ENCODE measurements around the gene ZFHX3.
A peak's percentile ranks its signal among the peaks of the same experiment; 100 is the strongest.

ZFHX3 gene

DNA sequence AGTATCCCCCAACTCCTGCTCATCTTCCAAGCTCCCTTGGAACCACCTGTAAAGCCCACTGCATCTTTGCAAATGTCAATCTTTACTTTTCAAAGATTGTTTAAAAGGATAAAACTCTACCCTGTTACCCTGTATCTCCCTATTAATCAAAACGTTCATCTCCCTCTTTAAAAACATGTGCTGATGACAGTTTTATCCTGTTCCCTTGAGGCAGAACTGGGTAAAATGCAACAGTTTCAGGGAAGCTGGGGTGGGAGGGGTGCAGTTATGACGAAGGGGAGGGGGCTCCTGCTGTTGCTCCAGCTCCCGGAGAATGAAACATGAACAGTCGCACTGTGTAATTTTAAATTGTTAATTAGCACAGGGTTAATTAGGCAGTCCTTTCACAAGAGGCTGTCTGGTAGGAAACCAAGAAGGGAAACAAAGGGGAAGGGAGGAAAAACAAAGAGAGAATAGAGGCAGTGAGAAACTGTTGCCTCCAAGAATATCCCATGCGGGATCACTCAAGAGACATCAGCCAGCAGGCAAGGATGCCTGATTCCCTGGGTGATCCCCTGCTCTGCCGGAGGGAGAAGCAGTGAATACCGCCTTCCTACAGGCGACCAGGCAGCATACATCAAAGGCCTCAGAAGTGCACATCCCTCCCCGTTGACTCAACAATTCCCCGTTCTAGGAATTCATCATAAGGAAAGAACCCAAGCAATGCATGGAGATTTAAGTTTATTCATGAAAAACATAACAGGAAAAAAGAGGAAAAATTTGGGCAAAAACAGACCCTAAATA is 84.2 kb downstream of the ZFHX3 start:
- H3K9ac ChIP-seq (ENCODE audit: low read depth in 1 of 2, low read length in 2 of 2), result no peak overlapping the region
- H3K36me3 ChIP-seq (ENCODE audit: control insufficient read depth in 1 of 2, insufficient read depth in 2 of 2, low read length in 2 of 2), result peaks cover 0 to 5% of the 10 kb centered on the region in 2 donors
- no peaks in the 10 kb centered on the region for H3K9me3 ChIP-seq (ENCODE audit: control insufficient read depth in 1 of 2, low read length in 2 of 2)
- H3K4me3 ChIP-seq (ENCODE audit: low read depth in 1 of 2, low read length in 2 of 2), result no peak overlapping the region
- H3K4me1 ChIP-seq (ENCODE audit: control insufficient read depth in 1 of 2, insufficient read depth in 2 of 2, low read length in 2 of 2), result peaks cover 11 to 17% of the 10 kb centered on the region in 2 donors
- no peak overlapping the region for H3K27ac ChIP-seq (ENCODE audit: low read depth, low read length)
- H3K27me3 ChIP-seq (ENCODE audit: control insufficient read depth in 1 of 2, insufficient read depth in 2 of 2, low read length in 2 of 2), result no peaks in the 10 kb centered on the region

DNA sequence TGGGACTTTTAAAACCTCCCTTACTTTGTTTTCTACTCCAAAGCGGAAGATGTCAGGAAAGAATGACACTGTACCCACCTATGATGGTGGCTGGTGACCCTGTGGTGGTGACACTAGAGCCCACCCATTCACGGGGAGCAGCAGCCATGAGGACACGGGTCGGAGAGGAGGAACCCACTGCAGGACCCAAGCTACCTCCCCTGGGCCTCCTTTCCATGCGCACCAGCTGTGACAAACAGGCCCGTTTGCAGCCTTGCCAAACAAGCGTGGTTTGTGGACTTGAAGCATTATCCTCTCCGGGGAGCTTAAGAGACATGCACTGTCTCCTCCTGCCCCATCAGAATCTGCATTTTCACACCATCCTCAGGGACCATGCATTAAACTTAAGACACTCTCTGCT is 85.6 kb downstream of the ZFHX3 start:
- Histone ChIP-seq H3K9ac (ENCODE audit: low read depth in 1 of 2, low read length in 2 of 2) (no peak overlapping the region), H3K4me3 (ENCODE audit: low read depth in 1 of 2, low read length in 2 of 2) (no peak overlapping the region), H3K27me3 (ENCODE audit: control insufficient read depth in 1 of 2, insufficient read depth in 2 of 2, low read length in 2 of 2) (no peaks in the 10 kb centered on the region), H3K36me3 (ENCODE audit: control insufficient read depth in 1 of 2, insufficient read depth in 2 of 2, low read length in 2 of 2) (peaks cover under 1 to 10% of the 10 kb centered on the region in 2 donors), H3K9me3 (ENCODE audit: control insufficient read depth in 1 of 2, low read length in 2 of 2) (no peaks in the 10 kb centered on the region), H3K4me1 (ENCODE audit: control insufficient read depth in 1 of 2, insufficient read depth in 2 of 2, low read length in 2 of 2) (peaks cover 11 to 17% of the 10 kb centered on the region in 2 donors), H3K27ac (ENCODE audit: low read depth, low read length) (no peak overlapping the region)

DNA sequence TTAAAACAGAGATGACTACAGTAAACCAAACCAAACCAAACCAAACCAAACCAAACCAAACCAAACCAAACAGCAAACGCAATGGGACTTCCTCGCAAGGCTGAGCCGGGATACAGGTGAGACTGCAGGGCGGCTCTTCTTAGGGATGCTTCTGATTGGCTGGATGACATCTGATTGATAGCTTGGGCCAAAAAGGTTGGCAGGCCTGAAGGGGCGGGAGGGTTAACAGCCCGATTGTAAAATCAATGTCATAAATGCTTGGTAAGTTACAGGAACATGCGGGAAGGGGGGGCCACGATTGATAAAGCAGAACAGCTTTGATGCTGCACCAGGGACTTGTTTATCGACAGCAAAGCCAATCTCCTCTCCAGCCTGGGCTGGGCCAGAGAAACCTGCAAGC is 86.1 kb downstream of the ZFHX3 start:
- H3K9ac ChIP-seq (ENCODE audit: low read depth in 1 of 2, low read length in 2 of 2), result no peak overlapping the region
- no peaks in the 10 kb centered on the region for H3K9me3 ChIP-seq (ENCODE audit: control insufficient read depth in 1 of 2, low read length in 2 of 2)
- no peak overlapping the region for H3K4me3 ChIP-seq (ENCODE audit: low read depth in 1 of 2, low read length in 2 of 2)
- peaks cover 2 to 10% of the 10 kb centered on the region in 2 donors for H3K36me3 ChIP-seq (ENCODE audit: control insufficient read depth in 1 of 2, insufficient read depth in 2 of 2, low read length in 2 of 2)
- peaks cover 11 to 17% of the 10 kb centered on the region in 2 donors for H3K4me1 ChIP-seq (ENCODE audit: control insufficient read depth in 1 of 2, insufficient read depth in 2 of 2, low read length in 2 of 2)
- H3K27ac ChIP-seq (ENCODE audit: low read depth, low read length), result no peak overlapping the region
- H3K27me3 ChIP-seq (ENCODE audit: control insufficient read depth in 1 of 2, insufficient read depth in 2 of 2, low read length in 2 of 2), result no peaks in the 10 kb centered on the region

DNA sequence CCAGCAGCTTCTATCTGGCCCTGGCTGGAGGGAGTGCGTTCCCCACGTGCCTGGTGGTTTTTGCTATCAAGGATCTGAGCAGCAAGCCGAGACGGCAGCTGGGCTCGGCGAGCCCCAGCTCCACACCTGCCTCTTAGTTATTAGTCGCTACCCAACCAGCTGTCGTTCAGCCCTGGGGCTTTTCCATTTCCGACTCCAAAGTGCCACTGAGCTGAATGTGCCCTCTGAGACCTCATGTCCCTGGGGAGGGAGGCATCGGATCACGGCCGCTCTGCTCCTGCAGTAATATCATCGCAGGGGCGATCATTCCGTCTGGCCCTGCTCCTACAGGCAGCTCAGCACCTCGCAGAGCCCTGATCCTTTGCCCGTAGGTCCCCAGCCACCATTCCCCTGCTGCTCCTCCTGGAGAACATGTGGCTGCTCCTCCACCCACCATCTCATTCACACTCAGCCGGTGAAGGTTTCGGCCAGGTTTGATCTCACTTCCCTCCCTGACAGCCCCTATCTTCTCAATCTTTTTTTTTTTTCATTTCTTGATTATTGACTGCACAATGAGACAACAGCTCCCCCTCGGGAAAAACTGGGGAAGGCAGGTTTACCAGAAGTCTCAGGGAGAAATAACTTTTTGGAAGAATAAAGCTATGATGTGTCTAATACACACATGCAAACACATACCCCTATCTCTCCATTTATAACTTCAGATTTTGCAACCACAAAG is 86.7 kb downstream of the ZFHX3 start:
- H3K9me3 ChIP-seq (ENCODE audit: control insufficient read depth in 1 of 2, low read length in 2 of 2), result no peaks in the 10 kb centered on the region
- peak overlapping the region; percentile 27 to 48 for H3K4me3 ChIP-seq (ENCODE audit: low read depth in 1 of 2, low read length in 2 of 2)
- H3K27ac ChIP-seq (ENCODE audit: low read depth, low read length), result no peak overlapping the region
- peaks cover 11 to 17% of the 10 kb centered on the region in 2 donors for H3K4me1 ChIP-seq (ENCODE audit: control insufficient read depth in 1 of 2, insufficient read depth in 2 of 2, low read length in 2 of 2)
- H3K27me3 ChIP-seq (ENCODE audit: control insufficient read depth in 1 of 2, insufficient read depth in 2 of 2, low read length in 2 of 2), result no peaks in the 10 kb centered on the region
- H3K36me3 ChIP-seq (ENCODE audit: control insufficient read depth in 1 of 2, insufficient read depth in 2 of 2, low read length in 2 of 2), result peaks cover 2 to 10% of the 10 kb centered on the region in 2 donors
- H3K9ac ChIP-seq (ENCODE audit: low read depth in 1 of 2, low read length in 2 of 2), result peak overlapping the region in 1 of 2 donors; percentile 51

DNA sequence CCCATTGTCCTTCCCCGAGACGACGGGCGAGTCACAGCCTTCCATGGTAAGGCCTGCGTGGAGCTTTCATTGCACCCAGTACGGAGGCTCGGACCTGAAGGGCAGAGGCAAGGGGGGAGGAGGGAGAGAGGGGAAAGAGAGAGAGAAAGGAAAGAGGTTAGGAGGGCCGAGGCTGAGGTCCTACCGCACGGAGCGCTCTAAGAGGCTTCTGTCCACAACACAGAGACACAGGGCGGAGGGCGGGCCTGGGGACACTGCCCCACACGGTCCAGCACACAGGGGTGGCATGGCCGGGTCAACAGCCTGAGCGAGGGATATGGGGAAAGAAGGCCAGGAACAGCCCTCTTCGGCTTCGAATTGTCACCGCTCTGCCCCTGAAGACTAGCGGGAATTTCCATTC is 87.8 kb downstream of the ZFHX3 start:
- Histone ChIP-seq H3K27ac (ENCODE audit: low read depth, low read length) (no peak overlapping the region), H3K9me3 (ENCODE audit: control insufficient read depth in 1 of 2, low read length in 2 of 2) (no peaks in the 10 kb centered on the region), H3K4me1 (ENCODE audit: control insufficient read depth in 1 of 2, insufficient read depth in 2 of 2, low read length in 2 of 2) (peaks cover 11 to 17% of the 10 kb centered on the region in 2 donors), H3K27me3 (ENCODE audit: control insufficient read depth in 1 of 2, insufficient read depth in 2 of 2, low read length in 2 of 2) (no peaks in the 10 kb centered on the region), H3K9ac (ENCODE audit: low read depth in 1 of 2, low read length in 2 of 2) (no peak overlapping the region), H3K36me3 (ENCODE audit: control insufficient read depth in 1 of 2, insufficient read depth in 2 of 2, low read length in 2 of 2) (peaks cover 2 to 10% of the 10 kb centered on the region in 2 donors), H3K4me3 (ENCODE audit: low read depth in 1 of 2, low read length in 2 of 2) (no peak overlapping the region)

DNA sequence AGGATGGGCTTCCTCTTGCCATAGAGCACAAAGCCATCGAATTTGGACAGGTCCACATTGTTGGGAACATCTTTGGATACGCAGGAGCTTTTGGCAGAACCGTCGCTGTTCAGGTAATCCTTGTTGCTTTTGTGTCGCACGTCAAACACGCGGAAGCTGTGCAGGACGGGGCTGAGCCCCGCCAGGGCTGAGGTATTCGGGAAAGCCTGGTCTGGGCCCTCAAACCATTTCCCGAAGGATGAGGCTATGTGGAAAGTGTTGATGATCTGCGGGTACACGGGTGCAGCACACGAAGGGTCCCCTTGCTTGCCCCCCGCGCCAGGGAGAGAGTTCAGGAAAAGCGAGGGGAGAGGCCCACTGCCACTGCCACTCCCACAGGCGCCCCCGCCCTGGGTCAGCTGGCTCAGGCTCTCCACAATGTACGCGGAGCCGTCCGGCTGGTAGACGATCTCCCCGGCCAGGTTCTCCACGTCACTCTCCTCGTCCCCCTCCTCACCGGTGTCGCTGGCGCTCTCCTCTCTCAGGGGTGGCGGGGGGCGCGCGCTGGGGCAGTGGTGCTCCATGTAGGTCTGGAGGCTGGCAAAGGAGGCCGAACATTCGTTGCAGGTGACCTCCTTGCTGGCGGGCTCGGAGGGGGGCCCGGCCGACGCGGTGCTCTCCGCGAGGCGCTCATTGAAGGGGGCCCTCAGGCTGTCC is 88.5 kb downstream of the ZFHX3 start:
- Histone ChIP-seq H3K9ac (ENCODE audit: low read depth in 1 of 2, low read length in 2 of 2) (no peak overlapping the region), H3K9me3 (ENCODE audit: control insufficient read depth in 1 of 2, low read length in 2 of 2) (no peaks in the 10 kb centered on the region), H3K4me1 (ENCODE audit: control insufficient read depth in 1 of 2, insufficient read depth in 2 of 2, low read length in 2 of 2) (peaks cover 11 to 17% of the 10 kb centered on the region in 2 donors), H3K4me3 (ENCODE audit: low read depth in 1 of 2, low read length in 2 of 2) (no peak overlapping the region), H3K36me3 (ENCODE audit: control insufficient read depth in 1 of 2, insufficient read depth in 2 of 2, low read length in 2 of 2) (peaks cover 2 to 10% of the 10 kb centered on the region in 2 donors), H3K27me3 (ENCODE audit: control insufficient read depth in 1 of 2, insufficient read depth in 2 of 2, low read length in 2 of 2) (no peaks in the 10 kb centered on the region), H3K27ac (ENCODE audit: low read depth, low read length) (no peak overlapping the region)

DNA sequence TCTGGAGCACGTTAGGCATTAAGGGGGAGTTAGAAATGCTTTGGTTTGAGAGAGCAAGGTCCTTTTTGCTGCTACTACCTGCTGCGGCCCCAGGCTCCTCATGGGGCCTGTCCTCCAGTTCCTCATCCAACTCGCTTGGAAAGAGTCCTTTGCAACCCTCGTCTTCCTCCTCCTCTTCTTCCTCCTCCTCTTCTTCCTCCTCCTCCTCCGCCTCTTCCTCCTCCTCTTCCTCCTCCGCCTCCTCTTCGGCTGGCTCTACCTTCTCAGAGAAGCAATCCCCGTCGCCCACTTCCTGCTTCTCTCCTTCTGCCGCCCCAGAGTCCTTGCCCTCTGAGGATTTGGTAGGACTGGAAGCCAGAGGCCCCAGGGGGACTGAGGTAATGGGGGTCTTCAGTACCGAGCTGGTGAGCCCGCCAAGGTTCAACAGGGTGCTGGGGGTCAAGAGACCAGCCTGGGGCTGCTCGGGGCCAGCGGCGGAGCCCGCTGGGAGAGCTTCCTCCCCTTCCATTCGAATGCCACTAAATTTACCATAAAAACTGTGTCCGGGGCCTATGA is 89.3 kb downstream of the ZFHX3 start:
- H3K36me3 ChIP-seq (ENCODE audit: control insufficient read depth in 1 of 2, insufficient read depth in 2 of 2, low read length in 2 of 2), result peaks cover 2 to 10% of the 10 kb centered on the region in 2 donors

DNA sequence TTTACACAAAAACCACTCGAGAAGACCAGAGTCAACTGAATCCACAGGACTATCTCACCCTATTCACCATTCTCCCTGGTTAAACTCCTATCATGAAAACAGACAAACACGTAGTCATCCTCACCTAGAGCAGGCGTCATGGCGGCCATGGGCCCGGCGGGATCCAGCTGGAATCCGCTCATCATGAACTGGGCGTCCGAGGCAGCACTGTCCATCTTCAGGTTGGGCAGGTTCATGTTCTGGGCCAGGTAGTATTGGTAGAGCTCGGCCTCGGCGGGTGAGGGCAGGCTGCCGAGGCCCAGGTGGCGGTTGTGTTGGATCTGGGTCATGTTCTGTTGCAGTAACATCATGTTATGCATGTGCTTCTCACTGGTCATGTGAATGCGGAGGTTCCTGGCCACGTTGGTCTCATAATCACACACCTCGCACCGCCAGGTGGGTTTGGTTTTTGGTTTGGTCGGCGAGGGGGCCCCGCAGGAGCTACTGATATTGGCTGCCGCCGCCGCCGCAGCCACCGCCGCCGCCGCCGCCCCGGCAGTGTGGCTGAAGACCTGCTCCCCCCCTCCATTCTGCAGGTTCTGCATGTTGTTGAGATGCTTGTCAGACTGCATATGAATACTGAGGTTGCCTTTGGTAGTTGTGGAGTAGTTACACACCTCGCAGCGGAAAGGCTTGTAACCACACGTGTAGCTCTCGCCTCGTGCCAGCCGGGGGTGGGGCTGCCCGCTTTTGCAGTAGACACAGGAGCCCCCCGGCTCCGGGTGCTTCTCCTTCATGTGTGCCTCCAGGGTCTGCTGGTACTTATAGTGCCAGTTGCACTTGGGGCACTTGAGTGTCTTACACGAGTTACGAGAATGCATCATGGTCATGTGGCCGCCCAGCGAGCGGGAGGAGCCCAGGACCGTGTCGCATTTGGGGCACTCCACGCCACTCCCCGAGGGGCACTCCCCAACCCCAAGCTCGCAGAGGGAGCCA is 90.3 kb downstream of the ZFHX3 start:
- Histone ChIP-seq H3K36me3 (ENCODE audit: control insufficient read depth in 1 of 2, insufficient read depth in 2 of 2, low read length in 2 of 2) (peaks cover 2 to 10% of the 10 kb centered on the region in 2 donors), H3K9ac (ENCODE audit: low read depth in 1 of 2, low read length in 2 of 2) (no peak overlapping the region), H3K9me3 (ENCODE audit: control insufficient read depth in 1 of 2, low read length in 2 of 2) (no peaks in the 10 kb centered on the region), H3K4me3 (ENCODE audit: low read depth in 1 of 2, low read length in 2 of 2) (no peak overlapping the region), H3K27ac (ENCODE audit: low read depth, low read length) (no peak overlapping the region), H3K4me1 (ENCODE audit: control insufficient read depth in 1 of 2, insufficient read depth in 2 of 2, low read length in 2 of 2) (peaks cover 12 to 20% of the 10 kb centered on the region in 2 donors), H3K27me3 (ENCODE audit: control insufficient read depth in 1 of 2, insufficient read depth in 2 of 2, low read length in 2 of 2) (no peaks in the 10 kb centered on the region)

More for the DNA sequence above, 89.3 kb downstream of the ZFHX3 start:
- no peak overlapping the region for H3K9ac ChIP-seq (ENCODE audit: low read depth in 1 of 2, low read length in 2 of 2)
- H3K27ac ChIP-seq (ENCODE audit: low read depth, low read length), result no peak overlapping the region
- no peaks in the 10 kb centered on the region for H3K9me3 ChIP-seq (ENCODE audit: control insufficient read depth in 1 of 2, low read length in 2 of 2)
- H3K4me1 ChIP-seq (ENCODE audit: control insufficient read depth in 1 of 2, insufficient read depth in 2 of 2, low read length in 2 of 2), result peaks cover 11 to 17% of the 10 kb centered on the region in 2 donors
- H3K4me3 ChIP-seq (ENCODE audit: low read depth in 1 of 2, low read length in 2 of 2), result no peak overlapping the region
- no peaks in the 10 kb centered on the region for H3K27me3 ChIP-seq (ENCODE audit: control insufficient read depth in 1 of 2, insufficient read depth in 2 of 2, low read length in 2 of 2)

All from duodenal mucosa (tissue), 2 donors.